H9 (cell line): Measurements from ENCODE around the gene PLPP6. TPM values are rescaled to one million over a fixed set of nuclear protein-coding genes. Genes with fewer than 3 reads are reported as not detected.

Experiments used
- DNase-seq: peaks from one replicate; pipeline ENCODE4 v3.0.0-alpha.2; 2017
- H2AFZ ChIP-seq: one replicate; pipeline ENCODE4 v1.6.1; 2013; ENCODE audit warnings: mild to moderate bottlenecking, low read length, control low read depth, moderate library complexity
- H2AK5ac ChIP-seq: 2 replicates; pipeline ENCODE4 v1.6.1; 2013; ENCODE audit warnings: low read length, control low read depth, mixed read lengths; ENCODE audit not compliant: insufficient read length
- H2BK120ac ChIP-seq: one replicate; pipeline ENCODE4 v1.6.1; 2013; ENCODE audit warnings: low read depth, mild to moderate bottlenecking, low read length, control low read depth, inconsistent platforms; ENCODE audit not compliant: poor library complexity, severe bottlenecking
- H2BK12ac ChIP-seq: 2 replicates; pipeline ENCODE4 v1.6.1; 2013; ENCODE audit warnings: low read length, control low read depth, mixed read lengths, low read depth; ENCODE audit not compliant: insufficient read length
- H2BK15ac ChIP-seq: 2 replicates; pipeline ENCODE4 v1.6.1; 2013; ENCODE audit warnings: low read depth, low read length, control low read depth
- H2BK20ac ChIP-seq: one replicate; pipeline ENCODE4 v1.6.1; 2013; ENCODE audit warnings: low read depth, mild to moderate bottlenecking, low read length, control low read depth, inconsistent platforms; ENCODE audit not compliant: poor library complexity, severe bottlenecking
- H2BK5ac ChIP-seq: 2 replicates; pipeline ENCODE4 v1.6.1; 2013; ENCODE audit warnings: low read length, control low read depth, mixed read lengths; ENCODE audit not compliant: insufficient read length
- H3K14ac ChIP-seq: 2 replicates; pipeline ENCODE4 v1.6.1; 2013; ENCODE audit warnings: low read length, control low read depth; ENCODE audit not compliant: insufficient read depth
- H3K18ac ChIP-seq: 2 replicates; pipeline ENCODE4 v1.6.1; 2013; ENCODE audit warnings: low read depth, mild to moderate bottlenecking, mixed read lengths, low read length, control low read depth; ENCODE audit not compliant: insufficient read length
- H3K23ac ChIP-seq: 2 replicates; pipeline ENCODE4 v1.6.1; 2013; ENCODE audit warnings: low read length, control low read depth, mixed read lengths, low read depth; ENCODE audit not compliant: insufficient read length
- H3K23me2 ChIP-seq: 2 replicates; pipeline ENCODE4 v1.6.1; 2013; ENCODE audit warnings: low read depth, mild to moderate bottlenecking, mixed read lengths, low read length, control low read depth; ENCODE audit not compliant: insufficient read length, poor library complexity, severe bottlenecking
- H3K27ac ChIP-seq: 2 replicates; pipeline ENCODE4 v1.5.1; 2013; ENCODE audit warnings: low read length, control low read depth, mixed read lengths, low read depth; ENCODE audit not compliant: insufficient read length
- H3K27me3 ChIP-seq: 2 replicates; pipeline ENCODE4 v1.6.1; 2013; ENCODE audit warnings: low read length, control low read depth, inconsistent platforms; ENCODE audit not compliant: insufficient read depth
- H3K4ac ChIP-seq: 2 replicates; pipeline ENCODE4 v1.6.1; 2013; ENCODE audit warnings: low read depth, mild to moderate bottlenecking, control low read depth, inconsistent platforms, low read length, moderate library complexity
- H3K4me1 ChIP-seq: 2 replicates; pipeline ENCODE4 v1.6.1; 2013; ENCODE audit warnings: low read length, control low read depth, inconsistent platforms; ENCODE audit not compliant: insufficient read depth
- H3K4me2 ChIP-seq: 2 replicates; pipeline ENCODE4 v1.6.1; 2013; ENCODE audit warnings: low read length, control low read depth, mixed read lengths; ENCODE audit not compliant: insufficient read length, insufficient read depth
- H3K56ac ChIP-seq: 2 replicates; pipeline ENCODE4 v1.6.1; 2013; ENCODE audit warnings: low read depth, mild to moderate bottlenecking, mixed read lengths, low read length, control low read depth; ENCODE audit not compliant: insufficient read length
- H3K79me1 ChIP-seq: 2 replicates; pipeline ENCODE4 v1.6.1; 2013; ENCODE audit warnings: low read depth, mild to moderate bottlenecking, moderate library complexity, low read length, control low read depth, inconsistent platforms; ENCODE audit not compliant: insufficient read depth, poor library complexity, severe bottlenecking
- H3K79me2 ChIP-seq: 2 replicates; pipeline ENCODE4 v1.6.1; 2013; ENCODE audit warnings: low read length, control low read depth, inconsistent platforms; ENCODE audit not compliant: insufficient read depth
- H3K9ac ChIP-seq: 2 replicates; pipeline ENCODE4 v1.6.1; 2013; ENCODE audit warnings: low read length, control low read depth, mixed read lengths; ENCODE audit not compliant: insufficient read length; ENCODE audit errors: extremely low read depth
- H3K9me3 ChIP-seq: one replicate; pipeline ENCODE4 v1.6.1; 2013; ENCODE audit warnings: low read depth, low read length, inconsistent platforms; ENCODE audit not compliant: control insufficient read depth
- H3T11ph ChIP-seq: one replicate; pipeline ENCODE4 v1.6.1; 2013; ENCODE audit warnings: mild to moderate bottlenecking, low read length, control low read depth, inconsistent platforms
- H4K20me1 ChIP-seq: one replicate; pipeline ENCODE4 v1.6.1; 2013; ENCODE audit not compliant: control insufficient read depth, insufficient read length, insufficient read depth
- H4K5ac ChIP-seq: 2 replicates; pipeline ENCODE4 v1.6.1; 2013; ENCODE audit warnings: low read depth, mild to moderate bottlenecking, mixed read lengths, low read length, control low read depth; ENCODE audit not compliant: insufficient read length
- H4K8ac ChIP-seq: replicated peaks from 2 replicates; pipeline ENCODE4 v1.6.1; 2013; ENCODE audit warnings: low read length, control low read depth, mixed read lengths, low read depth; ENCODE audit not compliant: insufficient read length
- H4K91ac ChIP-seq: 2 replicates; pipeline ENCODE4 v1.6.1; 2013; ENCODE audit warnings: low read depth, mild to moderate bottlenecking, moderate library complexity, mixed read lengths, low read length, control low read depth; ENCODE audit not compliant: insufficient read length
- H3K27ac Mint-ChIP-seq, 3 experiments: 2 replicates in 2 of 3; 3 replicates in 1 of 3; pipeline ENCODE4 v1.8.0; 2020 to 2021; ENCODE audit warnings: mixed read lengths in 3 of 3, mild to moderate bottlenecking in 1 of 3, moderate library complexity in 1 of 3
- H3K27me3 Mint-ChIP-seq: 2 replicates; pipeline ENCODE4 v1.8.0; 2021; ENCODE audit warnings: low read depth, mild to moderate bottlenecking, moderate library complexity, mixed read lengths
- H3K36me3 Mint-ChIP-seq, 3 experiments: 2 replicates in 2 of 3; 3 replicates in 1 of 3; pipeline ENCODE4 v1.8.0; 2020 to 2021; ENCODE audit warnings: low read depth in 3 of 3, mixed read lengths in 3 of 3; ENCODE audit not compliant: insufficient read depth in 1 of 3
- H3K4me1 Mint-ChIP-seq, 2 experiments: 2 replicates each; pipeline ENCODE4 v1.8.0; 2020; ENCODE audit warnings: mixed read lengths in 2 of 2
- H3K4me3 Mint-ChIP-seq, 2 experiments: 2 replicates in 1 of 2; 3 replicates in 1 of 2; pipeline ENCODE4 v1.8.0; 2020 to 2021; ENCODE audit warnings: mild to moderate bottlenecking in 2 of 2, mixed read lengths in 2 of 2, moderate library complexity in 1 of 2
- H3K9me3 Mint-ChIP-seq, 2 experiments: 2 replicates in 1 of 2; 3 replicates in 1 of 2; pipeline ENCODE4 v1.8.0; 2020; ENCODE audit warnings: mild to moderate bottlenecking in 2 of 2, mixed read lengths in 2 of 2, moderate library complexity in 1 of 2
- CTCF ChIP-seq: fragments of 200-600 bp; sonication (generic); conservative IDR thresholded peaks from 3 replicates; pipeline ENCODE4 v1.8.0; 2021; ENCODE audit warnings: antibody characterized with exemption, mild to moderate bottlenecking
- WGBS: extraction: QIAGEN DNeasy Blood & Tissue Kit; methylation state at CpG from one replicate; pipeline ENCODE4 v1.1.7; 2013; ENCODE audit warnings: missing lambda C conversion rate, low lambda C conversion rate, mixed read lengths; ENCODE audit not compliant: insufficient read length; ENCODE audit errors: extremely low coverage; 5-methylcytosine and 5-hydroxymethylcytosine counted together
- total RNA-seq: library from RNA; stranded (reverse); gene quantifications from 2 replicates; pipeline ENCODE4 v1.2.1, GENCODE V29; 2021

The PLPP6 gene
- total RNA-seq, 1 experiment from 2014 or later: 7.6 TPM

GRCh38 chr9:4677392-4677791 lies 15.3 kb downstream of the PLPP6 start:
- no peaks in the 10 kb centered on the region for H3K9me3 Mint-ChIP-seq
- H3K36me3 Mint-ChIP-seq: no peaks in the 10 kb centered on the region
- H3K27ac Mint-ChIP-seq: no peak overlapping the region
- Histone ChIP-seq H2BK15ac (no peak overlapping the region), H3K79me1 (no peaks in the 10 kb centered on the region), H2BK5ac (no peak overlapping the region), H3K79me2 (peaks cover 8% of the 10 kb centered on the region; the same call in 1 of the 2 replicates), H4K91ac (no peak overlapping the region), H2BK120ac (no peak overlapping the region), H2AK5ac (no peak overlapping the region), H3K23ac (no peak overlapping the region), H3K4ac (no peak overlapping the region), H2AFZ (no peak overlapping the region), H3K56ac (no peak overlapping the region), H2BK20ac (no peak overlapping the region), H4K20me1 (no peaks in the 10 kb centered on the region), H3K9ac (no peak overlapping the region), H4K5ac (no peak overlapping the region), H3K23me2 (peaks cover 9% of the 10 kb centered on the region), H3K27me3 (no peaks in the 10 kb centered on the region), H3K4me2 (no peak overlapping the region), H3K27ac (no peak overlapping the region), H4K8ac (no peak overlapping the region), H3K18ac (no peak overlapping the region), H3K9me3 (no peaks in the 10 kb centered on the region), H3K4me1 (no peaks in the 10 kb centered on the region; the same call in 1 of the 2 replicates), H2BK12ac (no peak overlapping the region), H3T11ph (no peak overlapping the region), H3K14ac (no peak overlapping the region)
- no peak for TF ChIP-seq CTCF
- H3K4me3 Mint-ChIP-seq: no peak overlapping the region
- WGBS: no CpG with 5 or more reads among the region's 3 CpGs
- no peaks in the 10 kb centered on the region; the same call in 1 of the 2 replicates for H3K27me3 Mint-ChIP-seq
- DNase-seq: no peak
- 0 out of 4 replicates have a peak, but pooled peaks cover 0 to 2% of the 10 kb centered on the region in 2 experiments for H3K4me1 Mint-ChIP-seq
